NCI-H2081 treated with DMSO at 0.1 percent for 48 hours (cell line): ENCODE measurements around the gene ICE1.
A peak's percentile ranks its signal among the peaks of the same experiment; 100 is the strongest.
"Not testable (repeated sequence)": the region's sequence is repeated elsewhere in the genome, so short reads cannot be mapped to it uniquely, and the experiment has no call there.

Experiments used
- DNase-seq: peaks from one replicate; lab custom pipeline; 2025; lab: John Stamatoyannopoulos, UW

ICE1 gene, protein sequence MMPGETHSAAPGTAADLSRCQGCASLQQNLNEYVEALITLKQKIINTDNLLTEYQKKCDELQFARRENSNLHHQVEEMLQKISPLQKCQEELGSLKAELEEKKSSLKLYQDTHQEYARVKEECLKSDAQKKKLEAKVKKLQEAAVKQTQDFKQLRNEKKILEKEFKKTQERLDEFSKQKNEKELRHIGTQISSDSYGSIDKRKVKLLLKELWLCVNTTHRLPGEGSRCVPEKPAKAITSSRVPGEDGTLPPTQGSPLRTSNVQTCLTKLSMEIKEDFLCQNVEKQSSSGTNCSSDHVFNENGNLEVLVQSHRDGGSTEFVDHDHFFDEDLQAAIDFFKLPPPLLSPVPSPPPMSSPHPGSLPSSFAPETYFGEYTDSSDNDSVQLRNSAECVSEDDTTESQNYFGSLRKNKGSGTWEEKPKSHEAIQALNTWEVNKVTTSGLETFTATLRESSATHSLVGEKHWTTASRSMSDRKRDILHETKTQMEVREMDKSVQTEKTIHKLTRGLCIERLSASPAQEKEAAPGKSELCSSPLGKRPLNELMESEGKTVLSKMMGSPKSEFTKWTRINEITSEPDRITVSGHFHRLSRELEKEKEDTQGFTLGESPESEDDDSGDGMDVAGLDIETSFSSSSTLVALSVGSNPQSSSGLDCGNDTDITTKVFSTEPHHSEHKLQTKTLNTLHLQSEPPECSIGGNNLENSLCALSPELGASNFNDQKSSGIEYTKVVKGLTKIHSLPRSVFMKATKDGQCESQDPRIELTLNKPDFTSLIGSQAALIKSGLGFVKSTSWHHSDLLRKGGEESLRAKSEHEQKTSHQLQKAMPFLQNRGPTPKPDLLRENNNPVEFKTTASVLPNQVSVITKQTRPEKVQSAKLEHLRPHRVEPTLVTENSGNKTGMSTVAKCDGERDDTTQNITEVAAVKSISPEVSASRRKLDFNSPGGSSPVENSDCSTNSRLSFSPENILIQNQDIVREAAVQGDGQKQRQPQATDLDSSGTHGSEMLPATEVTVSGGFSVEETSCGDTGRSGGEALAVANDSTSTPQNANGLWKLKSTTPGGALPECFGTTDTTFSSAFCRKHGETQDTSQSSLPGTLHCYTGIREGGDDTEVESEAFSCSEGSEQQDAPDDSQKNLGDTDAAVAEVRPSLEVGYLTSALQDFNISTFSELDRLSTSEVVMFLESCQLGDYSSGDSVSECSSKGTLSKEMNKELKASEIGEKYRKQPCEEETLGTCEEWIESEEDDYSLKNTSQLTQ (N-terminal part only)

DNA sequence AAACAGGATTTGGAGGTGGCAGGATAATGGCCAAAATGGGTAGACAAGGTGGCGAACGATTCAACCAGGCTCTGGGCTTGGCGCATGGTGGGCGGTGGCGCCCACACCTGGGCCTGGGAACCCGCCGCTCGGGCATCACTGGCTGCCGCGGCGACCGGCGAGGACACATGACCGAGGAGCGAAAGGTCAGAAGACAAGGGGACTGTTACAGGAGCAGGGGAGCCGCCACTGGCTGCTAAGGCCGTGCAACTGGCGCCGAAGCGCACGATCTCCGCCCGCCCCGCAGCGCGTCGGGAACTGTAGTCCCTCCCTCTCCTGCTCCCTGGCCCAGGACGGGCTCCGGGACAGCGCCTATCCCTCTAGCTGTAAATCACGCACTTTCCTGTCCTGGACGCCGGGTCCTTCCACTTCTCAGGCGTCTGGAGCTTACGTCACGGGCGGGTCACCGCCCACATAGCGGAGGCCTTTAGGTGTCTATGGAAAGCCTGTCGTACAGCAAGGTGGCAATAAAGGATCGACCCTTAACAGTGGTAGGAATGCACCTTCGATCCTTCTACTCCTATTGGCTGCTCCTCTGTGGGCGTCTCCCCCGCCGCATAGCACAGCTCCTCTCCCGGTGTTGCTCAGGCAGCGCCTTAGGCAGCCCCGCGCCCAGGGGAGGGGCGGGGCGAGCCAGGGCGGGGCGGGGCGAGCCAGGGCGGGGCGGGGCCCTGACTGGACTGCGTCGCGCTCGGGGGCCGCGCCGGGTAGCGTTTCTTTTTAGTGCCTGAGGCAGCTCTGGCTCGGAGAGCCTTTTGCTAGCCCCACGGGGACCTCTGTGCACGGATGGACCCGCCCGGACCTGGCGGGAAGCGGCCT, at the start of gene ICE1:
Gene ICE1, plus strand, starts transcription at position 717 of the 858 bp plus-strand sequence. CDS start 239 bp downstream, outside the sequence.
- peak; percentile 98 for DNase-seq

GRCh38 chr5:5372930-5373329, 49.5 kb upstream of the ICE1 start:
- DNase-seq: no peak

DNA sequence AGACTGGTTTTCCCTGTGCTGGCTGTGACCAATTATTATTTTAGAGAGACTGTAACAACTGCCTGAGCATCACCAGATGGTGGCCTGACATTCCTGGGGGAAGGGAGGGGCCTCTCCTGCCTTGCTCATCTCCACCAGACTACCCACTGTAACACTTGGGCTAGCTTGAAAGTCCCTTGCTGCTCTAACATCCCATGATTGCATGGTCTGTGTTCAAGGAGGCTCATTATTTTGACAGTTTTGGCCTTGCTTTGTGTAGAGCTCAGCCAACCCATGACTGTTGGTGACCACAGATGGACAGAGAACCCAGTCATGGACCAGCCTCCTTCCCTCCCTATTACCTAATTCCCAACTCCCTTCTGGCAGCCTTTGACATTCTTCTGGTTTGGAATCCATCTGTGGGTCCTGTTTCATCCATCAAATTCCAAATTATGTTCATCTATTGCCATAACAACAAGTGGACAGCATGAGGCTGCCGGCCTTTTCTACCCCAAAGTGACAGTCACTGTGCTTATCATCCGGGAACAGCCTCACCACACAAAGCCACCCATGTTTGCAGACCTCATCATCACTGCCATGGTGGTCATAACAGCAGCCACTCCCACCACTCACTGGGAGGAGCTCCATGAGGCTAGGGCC, 49.0 kb upstream of the ICE1 start:
- DNase-seq: no peak

GRCh38 chr5:5374009-5374715, 48.3 kb upstream of the ICE1 start:
- no peak for DNase-seq

DNA sequence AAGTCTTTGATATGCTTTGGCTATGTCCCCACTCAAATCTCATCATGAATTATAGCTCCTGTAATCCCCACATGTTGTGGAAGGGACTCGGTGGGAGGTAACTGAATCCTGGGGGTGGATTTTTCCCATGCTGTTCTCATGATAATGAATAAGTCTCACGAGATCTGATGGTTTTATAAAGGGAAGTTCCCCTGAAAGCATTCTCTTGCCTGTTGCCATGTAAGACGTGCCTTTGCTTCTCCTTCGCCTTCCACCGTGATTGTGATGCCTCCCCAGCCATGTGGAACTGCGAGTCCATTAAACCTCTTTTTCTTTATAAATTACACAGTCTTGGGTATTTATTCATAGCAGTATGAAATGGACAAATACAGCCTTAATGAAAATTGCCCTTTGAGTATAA, 44.7 kb upstream of the ICE1 start:
- no peak for DNase-seq

DNA sequence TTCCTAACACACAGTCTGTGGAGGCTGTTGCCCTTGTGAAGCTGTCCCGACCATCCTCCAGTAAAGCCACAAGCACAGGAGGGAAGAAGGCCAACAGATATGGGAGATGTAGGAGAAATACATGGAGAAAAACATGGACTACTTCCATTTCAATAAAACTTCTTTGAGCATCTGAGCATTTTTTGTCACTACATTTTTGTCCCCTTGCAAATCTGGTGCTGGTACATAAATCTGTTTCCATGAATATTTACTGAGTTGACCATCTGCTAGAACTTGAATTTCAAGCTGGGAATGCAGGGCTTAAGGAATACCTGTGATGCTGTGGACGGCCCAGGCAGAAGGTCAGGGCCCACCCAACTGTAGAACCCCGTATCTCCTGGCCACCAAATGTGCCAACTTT, 43.9 kb upstream of the ICE1 start:
- no peak for DNase-seq

- no peak for DNase-seq
Observed at GRCh38 chr5:5380298-5380697, 42.2 kb upstream of the ICE1 start.

DNA sequence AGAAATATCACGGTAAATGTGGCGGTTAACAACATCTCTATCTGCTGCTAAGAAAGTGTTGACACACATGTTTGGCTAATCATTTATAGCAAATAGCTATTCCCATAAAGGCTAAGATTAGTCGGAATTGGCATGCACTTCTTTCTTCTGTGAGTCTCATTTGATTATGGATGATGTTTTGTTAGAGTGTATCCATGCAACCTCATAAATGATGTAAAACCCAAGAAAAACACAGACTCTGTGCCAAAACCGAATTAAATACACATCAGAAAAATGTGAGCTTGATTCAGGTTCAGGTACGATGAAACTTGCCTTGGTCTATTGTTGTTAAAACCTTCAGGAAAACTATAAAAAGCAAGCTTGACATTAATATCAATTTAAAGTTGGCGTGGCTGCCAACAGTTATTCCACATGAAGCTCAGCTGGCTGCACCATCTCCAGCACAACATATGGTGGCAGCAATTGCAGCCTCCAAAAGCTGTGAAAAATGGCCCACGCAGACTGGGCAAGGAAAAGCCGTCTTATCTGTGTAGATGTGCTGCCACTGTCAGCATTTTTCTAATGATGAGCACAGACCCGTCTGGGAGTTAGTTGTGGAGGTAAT, 41.1 kb upstream of the ICE1 start:
- DNase-seq: no peak

- no peak for DNase-seq
Observed at GRCh38 chr5:5383461-5383860, 39.0 kb upstream of the ICE1 start.

- DNase-seq: no peak
Observed at GRCh38 chr5:5384660-5385330, 37.7 kb upstream of the ICE1 start.

DNA sequence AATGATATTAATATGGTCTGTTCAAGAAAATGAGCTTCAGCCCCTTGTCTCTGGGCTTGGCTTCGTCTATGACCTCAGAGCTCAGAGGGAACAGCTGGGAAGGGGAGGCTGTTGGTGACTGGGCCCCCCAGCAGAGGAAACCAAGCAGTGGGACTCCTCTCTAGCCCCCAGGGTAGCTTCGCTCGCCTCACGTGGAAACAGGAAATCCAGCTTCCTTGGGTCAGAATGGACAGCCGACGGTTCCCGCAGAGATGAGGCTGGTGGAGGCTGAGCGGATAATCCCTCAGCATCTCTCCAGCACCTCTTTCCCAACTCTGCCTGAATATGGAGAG, 37.2 kb upstream of the ICE1 start:
- no peak for DNase-seq

DNA sequence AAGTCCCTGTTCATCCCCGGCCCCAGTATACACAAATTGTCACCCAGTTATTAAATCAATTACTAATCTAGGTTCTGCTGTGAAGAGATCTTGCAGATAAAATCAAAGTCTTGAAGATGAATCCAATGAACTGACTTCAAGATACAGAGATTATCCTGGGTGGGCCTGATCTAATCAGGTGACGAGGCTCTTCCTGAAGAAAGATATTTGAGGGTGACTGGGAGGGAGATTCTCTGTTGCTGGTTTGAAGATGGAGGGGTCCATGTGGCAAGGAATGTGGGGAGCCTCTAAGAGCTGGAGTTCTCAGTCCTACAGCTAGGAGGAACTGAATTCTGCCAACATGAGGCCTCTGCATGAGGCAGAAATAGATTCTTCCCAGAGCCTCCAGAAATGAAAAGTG, 36.1 kb upstream of the ICE1 start:
- DNase-seq: no peak

- DNase-seq: no peak
Observed at GRCh38 chr5:5387192-5387591, 35.3 kb upstream of the ICE1 start.

- DNase-seq: no peak
Observed at GRCh38 chr5:5387777-5388176, 34.7 kb upstream of the ICE1 start.

DNA sequence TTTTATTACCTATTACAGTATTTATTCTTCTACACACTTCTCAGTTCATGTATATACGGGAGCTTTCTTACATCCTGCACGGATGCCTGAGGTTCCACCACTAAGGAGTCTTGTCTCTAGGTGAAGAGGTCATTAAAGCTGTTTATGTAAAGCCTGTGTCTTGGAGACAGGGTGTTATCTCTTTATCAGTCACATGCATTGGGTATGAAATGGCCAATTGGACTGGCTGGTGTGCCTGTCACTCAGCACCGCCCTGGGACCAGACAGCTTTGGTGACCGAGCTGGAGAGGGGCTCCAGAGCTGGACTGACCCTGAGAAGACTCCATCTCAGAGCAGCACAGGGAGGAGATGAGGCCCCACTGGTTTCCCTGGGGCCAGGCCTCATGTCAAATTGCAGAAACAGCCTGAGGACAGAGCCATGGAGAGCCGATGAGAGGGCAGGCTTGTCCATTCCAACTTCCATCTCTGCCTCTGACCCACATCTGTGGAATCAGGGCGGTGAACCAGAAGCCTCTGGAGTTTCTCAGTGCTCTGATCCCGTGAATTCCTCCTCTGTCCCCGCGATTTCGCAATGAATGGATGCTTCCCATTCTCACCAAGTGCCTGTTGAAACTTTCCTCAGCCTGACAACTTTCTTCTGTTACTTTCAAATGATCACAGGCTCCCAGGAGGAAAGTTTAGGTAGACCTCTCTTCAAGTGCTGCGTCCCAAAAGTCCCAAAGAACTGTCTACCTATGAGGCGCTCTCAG, 32.2 kb upstream of the ICE1 start:
- not testable (repeated sequence) for DNase-seq

DNA sequence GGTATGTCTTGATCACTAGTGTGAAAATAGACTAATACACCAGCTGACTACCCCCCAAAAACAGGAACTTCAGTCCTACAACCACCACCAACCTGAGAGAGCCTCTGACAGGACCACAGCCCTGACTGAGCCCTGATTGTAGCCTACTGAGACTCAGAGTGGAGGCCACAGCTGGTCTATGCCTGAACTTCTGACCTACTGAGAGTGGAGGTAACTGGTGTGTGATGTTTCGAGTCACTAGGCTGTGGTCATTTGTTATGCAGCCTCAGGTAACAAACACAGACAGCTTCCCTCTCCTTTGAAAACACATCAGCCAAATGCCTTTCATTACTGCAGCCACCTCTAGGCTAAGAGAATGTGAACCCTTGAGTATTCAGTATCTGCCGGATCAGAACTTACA, 30.0 kb upstream of the ICE1 start:
- DNase-seq: not testable (repeated sequence)

- DNase-seq: not testable (repeated sequence)
Observed at GRCh38 chr5:5394384-5394986, 28.0 kb upstream of the ICE1 start.

GRCh38 chr5:5395093-5395492, 27.4 kb upstream of the ICE1 start:
- not testable (repeated sequence) for DNase-seq
